Kidney (tissue), 14 donors: ENCODE data around the gene SP3. TPM values are rescaled to one million over a fixed set of nuclear protein-coding genes. Genes with fewer than 3 reads are reported as not detected.

Experiments
- DNase-seq, 5 donors: peaks; one replicate each; pipeline ENCODE4 v3.0.0-alpha.2; 2013 to 2020
- FAIRE-seq: peaks from 2 replicates; lab custom pipeline; 2012; peaks lifted over from hg19 to GRCh38; lab: Jason Lieb, UNC
- H3K27ac ChIP-seq, 2 donors: one replicate each; pipeline ENCODE4 v1.7.0; 2013; ENCODE audit warnings: low read depth in 2 of 2, low read length in 2 of 2, inconsistent platforms in 1 of 2
- H3K27me3 ChIP-seq: one replicate; pipeline ENCODE4 v1.7.1; 2013; ENCODE audit warnings: low read length, inconsistent platforms; ENCODE audit not compliant: control insufficient read depth, insufficient read depth
- H3K36me3 ChIP-seq, 3 donors: one replicate each; pipeline versions ENCODE4 v1.7.0 to v1.7.1; 2013; ENCODE audit warnings: low read length in 3 of 3, control low read depth in 1 of 3, inconsistent platforms in 1 of 3; ENCODE audit not compliant: insufficient read depth in 3 of 3, control insufficient read depth in 2 of 3
- H3K4me1 ChIP-seq, 3 donors: one replicate each; pipeline versions ENCODE4 v1.7.0 to v1.7.1; 2013; ENCODE audit warnings: low read length in 3 of 3, inconsistent platforms in 1 of 3, low read depth in 1 of 3; ENCODE audit not compliant: control insufficient read depth in 2 of 3, insufficient read depth in 2 of 3
- H3K4me3 ChIP-seq, 3 donors: one replicate each; pipeline versions ENCODE4 v1.7.0 to v1.8.1; 2013; ENCODE audit warnings: low read length in 3 of 3, control low read depth in 1 of 3, inconsistent platforms in 1 of 3
- H3K9ac ChIP-seq, 3 donors: one replicate each; pipeline versions ENCODE4 v1.7.0 to v1.7.1; 2013; ENCODE audit warnings: low read length in 3 of 3, control low read depth in 1 of 3, inconsistent platforms in 1 of 3
- H3K9me3 ChIP-seq, 3 donors: one replicate each; pipeline versions ENCODE4 v1.7.0 to v1.7.1; 2013; ENCODE audit warnings: low read length in 3 of 3, control low read depth in 1 of 3, inconsistent platforms in 1 of 3; ENCODE audit not compliant: control insufficient read depth in 2 of 3, insufficient read depth in 1 of 3
- intact Hi-C: fragments of 100-400 bp; cut with DNase I; formaldehyde crosslinking; loops from one replicate; pipeline ENCODE4 v1.11.1; 2022
- polyA plus RNA-seq: library from polyadenylated mRNA; stranded (reverse); fragments of 350-450 nt; fragmentation: Illumina TruSeq; extraction: RNeasy Lipid Tissue Mini Kit (QIAGEN cat#74804); gene quantifications from one replicate; pipeline ENCODE4 v1.2.3, GENCODE V29; 2014; ENCODE audit warnings: low read depth, low replicate concordance; ENCODE audit not compliant: insufficient read depth
- total RNA-seq: library from RNA; stranded (reverse); fragmentation: NEBNext Ultra II Directional; extraction: Animal tissue kit (Norgen Biotek cat#: 25700); gene quantifications from one replicate; pipeline ENCODE4 v1.2.1, GENCODE V29; 2021
- TF ChIP-seq, protein P1 (sequence below): IDR thresholded peaks from 3 replicates; pipeline ENCODE4 v1.5.1; 2012; ENCODE audit warnings: mild to moderate bottlenecking, moderate library complexity, borderline replicate concordance; ENCODE audit not compliant: insufficient read depth; ENCODE audit errors: extremely low read depth
- donor health status: control.
- donor health status: control.
- donor health status: control.
- donor health status: control.
- donor health status: control.
- donor health status: DM: yes; HTN: yes; CAD: no.
- donor health status: Normal renal cell carcinoma (clear cell type).

Gene SP3
- total and polyA plus RNA-seq, 2 donors from 2014 or later = 14.5 to 86.2 TPM

DNA sequence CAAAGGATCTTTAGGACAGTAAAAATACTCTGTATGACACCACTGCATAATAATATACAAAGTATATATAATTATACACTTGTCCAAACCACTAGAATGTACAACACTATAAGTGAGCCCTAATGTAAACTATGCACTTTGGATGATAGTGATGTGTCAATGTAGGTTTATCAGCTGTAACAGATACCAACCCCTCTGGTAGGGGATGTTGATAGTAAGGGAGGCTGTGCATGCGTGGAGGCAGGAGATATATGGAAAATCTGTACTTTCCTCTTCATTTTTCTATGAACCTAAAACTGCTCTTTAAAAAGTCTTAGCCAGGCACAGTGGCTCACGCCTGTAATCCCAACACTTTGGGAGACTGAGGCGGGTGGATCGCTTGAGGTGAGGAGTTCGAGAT lies 37.5 kb upstream of the SP3 start:
- Histone ChIP-seq H3K4me3 (no peak overlapping the region), H3K9ac (no peak overlapping the region), H3K9me3 (no peaks in the 10 kb centered on the region), H3K36me3 (no peaks in the 10 kb centered on the region), H3K27me3 (no peaks in the 10 kb centered on the region), H3K27ac (no peak overlapping the region), H3K4me1 (no peaks in the 10 kb centered on the region)
- FAIRE-seq = no peak
- TF ChIP-seq, protein P1, sequence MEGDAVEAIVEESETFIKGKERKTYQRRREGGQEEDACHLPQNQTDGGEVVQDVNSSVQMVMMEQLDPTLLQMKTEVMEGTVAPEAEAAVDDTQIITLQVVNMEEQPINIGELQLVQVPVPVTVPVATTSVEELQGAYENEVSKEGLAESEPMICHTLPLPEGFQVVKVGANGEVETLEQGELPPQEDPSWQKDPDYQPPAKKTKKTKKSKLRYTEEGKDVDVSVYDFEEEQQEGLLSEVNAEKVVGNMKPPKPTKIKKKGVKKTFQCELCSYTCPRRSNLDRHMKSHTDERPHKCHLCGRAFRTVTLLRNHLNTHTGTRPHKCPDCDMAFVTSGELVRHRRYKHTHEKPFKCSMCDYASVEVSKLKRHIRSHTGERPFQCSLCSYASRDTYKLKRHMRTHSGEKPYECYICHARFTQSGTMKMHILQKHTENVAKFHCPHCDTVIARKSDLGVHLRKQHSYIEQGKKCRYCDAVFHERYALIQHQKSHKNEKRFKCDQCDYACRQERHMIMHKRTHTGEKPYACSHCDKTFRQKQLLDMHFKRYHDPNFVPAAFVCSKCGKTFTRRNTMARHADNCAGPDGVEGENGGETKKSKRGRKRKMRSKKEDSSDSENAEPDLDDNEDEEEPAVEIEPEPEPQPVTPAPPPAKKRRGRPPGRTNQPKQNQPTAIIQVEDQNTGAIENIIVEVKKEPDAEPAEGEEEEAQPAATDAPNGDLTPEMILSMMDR = no peak
- intact Hi-C loops = no loop called here
- DNase-seq = no peak

DNA sequence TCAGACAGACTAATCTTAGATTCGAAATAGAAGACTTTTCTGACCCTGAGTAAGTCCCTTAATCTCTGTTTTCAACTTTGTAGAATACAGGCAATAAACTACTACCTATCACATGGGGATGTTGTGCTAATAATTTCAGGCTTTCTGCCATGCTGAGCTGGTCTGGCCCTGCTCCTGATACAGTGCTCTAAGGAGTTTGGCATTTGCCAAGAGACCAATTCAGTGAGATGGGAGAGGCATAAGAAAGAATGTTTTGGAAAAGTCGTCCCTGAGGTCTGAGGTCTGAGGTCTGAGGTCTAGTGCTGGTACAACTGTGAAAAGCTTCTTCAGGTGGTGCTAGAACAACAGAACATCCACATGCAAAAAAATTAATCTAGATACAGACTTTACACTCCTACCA lies 35.9 kb upstream of the SP3 start:
- intact Hi-C loops = no loop called here
- Histone ChIP-seq H3K9ac (no peak overlapping the region), H3K9me3 (no peaks in the 10 kb centered on the region), H3K4me3 (no peak overlapping the region), H3K27me3 (no peaks in the 10 kb centered on the region), H3K4me1 (peaks cover 0 to 2% (median 0%) of the 10 kb centered on the region in 3 donors), H3K27ac (no peak overlapping the region), H3K36me3 (no peaks in the 10 kb centered on the region)
- FAIRE-seq (no peak), DNase-seq (no peak)
- TF ChIP-seq, protein P1 = no peak

DNA sequence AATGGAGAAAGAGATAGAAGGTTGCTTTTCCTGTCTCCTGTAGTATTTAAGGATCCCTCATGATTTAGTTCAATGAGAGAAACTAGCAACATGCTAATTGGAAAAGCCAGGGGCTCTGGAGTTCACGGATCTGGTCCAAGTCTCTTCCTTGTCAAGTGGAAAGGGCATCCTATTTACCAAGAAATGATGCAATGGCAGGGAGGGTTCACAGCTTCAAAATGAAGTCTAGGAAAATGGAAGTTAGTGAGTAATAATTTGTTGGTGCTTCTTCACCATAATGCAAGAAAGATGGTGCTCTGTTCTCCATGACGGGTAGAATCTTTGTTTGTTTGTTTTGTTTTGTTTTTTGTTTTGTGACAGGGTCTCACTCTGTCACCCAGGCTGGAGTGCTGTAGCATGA lies 34.6 kb upstream of the SP3 start:
- Histone ChIP-seq H3K9me3 (no peaks in the 10 kb centered on the region), H3K27me3 (no peaks in the 10 kb centered on the region), H3K36me3 (no peaks in the 10 kb centered on the region), H3K4me1 (peaks cover 0 to 2% (median 0%) of the 10 kb centered on the region in 3 donors), H3K27ac (no peak overlapping the region), H3K4me3 (no peak overlapping the region), H3K9ac (no peak overlapping the region)
- DNase-seq = no peak
- TF ChIP-seq, protein P1 = no peak
- intact Hi-C loops = no loop called here
- no peak for FAIRE-seq

DNA sequence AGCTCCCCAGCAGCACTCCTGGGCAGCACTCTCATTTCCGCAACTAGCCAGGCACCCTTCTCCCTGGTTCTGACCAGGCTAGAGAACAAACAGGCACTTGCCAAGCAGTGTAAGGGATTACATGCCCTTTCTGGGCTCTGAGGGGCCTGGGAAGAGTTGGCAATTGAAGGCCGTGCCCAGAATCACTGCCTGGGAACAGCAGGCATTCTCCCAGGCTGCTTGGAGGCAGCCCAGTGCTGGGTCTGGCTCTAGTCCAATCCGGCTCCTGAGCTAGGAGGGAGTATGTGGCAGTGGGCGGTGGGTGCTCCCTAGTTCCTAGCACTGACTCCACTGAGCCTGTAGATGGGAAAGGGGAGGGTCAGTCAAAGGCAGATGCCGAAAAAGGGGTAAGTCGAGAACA lies 34.1 kb upstream of the SP3 start:
- intact Hi-C loops = no loop called here

More for the DNA sequence above, 34.1 kb upstream of the SP3 start:
- FAIRE-seq (no peak), DNase-seq (no peak)
- no peaks in the 10 kb centered on the region for H3K36me3 ChIP-seq
- TF ChIP-seq, protein P1 = no peak
- no peaks in the 10 kb centered on the region for H3K9me3 ChIP-seq
- no peaks in the 10 kb centered on the region for H3K27me3 ChIP-seq
- peaks cover 0 to 2% (median 0%) of the 10 kb centered on the region in 3 donors for H3K4me1 ChIP-seq
- no peak overlapping the region for H3K27ac ChIP-seq
- H3K9ac ChIP-seq = no peak overlapping the region
- no peak overlapping the region for H3K4me3 ChIP-seq
